Measurements from ENCODE around the gene FIBP.

FIBP gene

GRCh38 chr11:65886826-65887722, 1.2 kb downstream of the FIBP start:
- peaks cover 53% of the 10 kb centered on the region for H3K4me1 ChIP-seq (ENCODE audit: insufficient read depth, low read length, poor library complexity, severe bottlenecking)
- H3K4me3 ChIP-seq (ENCODE audit: low read length, poor library complexity, severe bottlenecking) = peak overlapping the region; percentile 85
- H3K36me3 ChIP-seq (ENCODE audit: insufficient read depth, low read length) = peaks cover 11% of the 10 kb centered on the region; the same call in 1 of the 2 replicates
- no peaks in the 10 kb centered on the region for H3K27me3 ChIP-seq (ENCODE audit: insufficient read depth, low read length, poor library complexity, severe bottlenecking)
- peaks cover 57% of the 10 kb centered on the region for H3K79me2 ChIP-seq (ENCODE audit: insufficient read depth, low read length)
- no peaks in the 10 kb centered on the region; the same call in 1 of the 2 replicates for H3F3A ChIP-seq (ENCODE audit: low read depth)
- no peaks in the 10 kb centered on the region for H3K9me2 ChIP-seq (replicated peaks; ENCODE audit: low read depth, low read length)
- peak overlapping the region; percentile 82 for H3K9ac ChIP-seq (ENCODE audit: low read depth, low read length, poor library complexity, severe bottlenecking)
- H4K20me1 ChIP-seq (ENCODE audit: insufficient read depth, low read length, poor library complexity, severe bottlenecking) = peaks cover 17% of the 10 kb centered on the region
- H2AFZ ChIP-seq (ENCODE audit: low read length) = no peak overlapping the region
- no peaks in the 10 kb centered on the region for H3K9me3 ChIP-seq (ENCODE audit: insufficient read depth, low read depth, low read length)
- TF ChIP-seq CTCF (conservative IDR thresholded peaks at IDR 0.05; ENCODE audit: low read length) = no peak
- no peak for TF ChIP-seq EZH2phosphoT487 (IDR thresholded peaks at IDR 0.05; ENCODE audit: borderline replicate concordance)
- H3K4me2 ChIP-seq (ENCODE audit: low read depth, low read length, poor library complexity, severe bottlenecking) = peak overlapping the region; percentile 92

GRCh38 chr11:65885808-65886536, 2.3 kb downstream of the FIBP start:
- Histone ChIP-seq H2AFZ (ENCODE audit: low read length) (no peak overlapping the region), H3K4me1 (ENCODE audit: insufficient read depth, low read length, poor library complexity, severe bottlenecking) (peaks cover 53% of the 10 kb centered on the region), H3K4me3 (ENCODE audit: low read length, poor library complexity, severe bottlenecking) (peak overlapping the region; percentile 85), H3F3A (ENCODE audit: low read depth) (no peaks in the 10 kb centered on the region), H3K79me2 (ENCODE audit: insufficient read depth, low read length) (peaks cover 46% of the 10 kb centered on the region), H3K36me3 (ENCODE audit: insufficient read depth, low read length) (peaks cover 11% of the 10 kb centered on the region; the same call in 1 of the 2 replicates), H3K9me2 (replicated peaks; ENCODE audit: low read depth, low read length) (no peaks in the 10 kb centered on the region), H3K9me3 (ENCODE audit: insufficient read depth, low read depth, low read length) (no peaks in the 10 kb centered on the region), H3K9ac (ENCODE audit: low read depth, low read length, poor library complexity, severe bottlenecking) (peak overlapping the region; percentile 82), H3K4me2 (ENCODE audit: low read depth, low read length, poor library complexity, severe bottlenecking) (peak overlapping the region; percentile 92), H4K20me1 (ENCODE audit: insufficient read depth, low read length, poor library complexity, severe bottlenecking) (peaks cover 8% of the 10 kb centered on the region), H3K27me3 (ENCODE audit: insufficient read depth, low read length, poor library complexity, severe bottlenecking) (no peaks in the 10 kb centered on the region)
- TF ChIP-seq EZH2phosphoT487 (IDR thresholded peaks at IDR 0.05; ENCODE audit: borderline replicate concordance) (no peak), CTCF (conservative IDR thresholded peaks at IDR 0.05; ENCODE audit: low read length) (no peak)

- Histone ChIP-seq H3K4me1 (ENCODE audit: insufficient read depth, low read length, poor library complexity, severe bottlenecking) (peaks cover 60% of the 10 kb centered on the region), H3K36me3 (ENCODE audit: insufficient read depth, low read length) (peaks cover 11% of the 10 kb centered on the region; the same call in 1 of the 2 replicates), H3K79me2 (ENCODE audit: insufficient read depth, low read length) (peaks cover 41% of the 10 kb centered on the region), H3K9ac (ENCODE audit: low read depth, low read length, poor library complexity, severe bottlenecking) (peak overlapping the region; percentile 53), H3K4me3 (ENCODE audit: low read length, poor library complexity, severe bottlenecking) (peak overlapping the region; percentile 57), H3K27me3 (ENCODE audit: insufficient read depth, low read length, poor library complexity, severe bottlenecking) (no peaks in the 10 kb centered on the region), H3K9me3 (ENCODE audit: insufficient read depth, low read depth, low read length) (no peaks in the 10 kb centered on the region), H4K20me1 (ENCODE audit: insufficient read depth, low read length, poor library complexity, severe bottlenecking) (peaks cover 6% of the 10 kb centered on the region), H3F3A (ENCODE audit: low read depth) (no peaks in the 10 kb centered on the region), H3K4me2 (ENCODE audit: low read depth, low read length, poor library complexity, severe bottlenecking) (peak overlapping the region; percentile 92), H3K9me2 (replicated peaks; ENCODE audit: low read depth, low read length) (no peaks in the 10 kb centered on the region), H2AFZ (ENCODE audit: low read length) (no peak overlapping the region)
- TF ChIP-seq CTCF (conservative IDR thresholded peaks at IDR 0.05; ENCODE audit: low read length) (no peak), EZH2phosphoT487 (IDR thresholded peaks at IDR 0.05; ENCODE audit: borderline replicate concordance) (no peak)
These were observed 3.0 kb downstream of the FIBP start for GRCh38 chr11:65885231-65885630.
